ENCODE measurements around the gene PMS2. TPM values are rescaled to one million over a fixed set of nuclear protein-coding genes. Genes with fewer than 3 reads are reported as not detected.
A peak's percentile ranks its signal among the peaks of the same experiment; 100 is the strongest.

The PMS2 gene
- polyA plus RNA-seq, 2 of the 4 experiments (the other 2 are of a cell fraction), result 14.7 to 19.9 TPM

DNA sequence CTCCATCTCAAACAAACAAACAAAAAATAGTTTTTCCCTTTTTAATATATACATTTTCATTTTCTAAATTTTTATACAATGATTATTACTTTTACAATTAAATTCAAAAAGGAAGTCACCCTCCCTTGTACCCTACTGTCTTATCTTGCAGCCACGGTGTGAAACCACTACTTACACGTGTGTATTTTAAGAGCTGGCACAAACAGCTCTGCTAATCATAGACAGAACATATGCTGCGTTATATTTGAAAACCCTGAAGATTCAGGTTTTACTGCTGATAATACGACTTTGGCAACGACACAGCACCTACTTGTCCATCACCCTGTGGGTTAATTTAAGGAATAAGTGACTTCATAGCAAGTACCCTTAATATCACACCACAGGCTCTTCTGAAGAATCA, 23.3 kb upstream of the PMS2 start:
- no peaks in the 10 kb centered on the region for H3K9me3 ChIP-seq
- no peak overlapping the region for H3K4me2 ChIP-seq
- FAIRE-seq (no peak), DNase-seq (ENCODE audit: low read depth in 1 of 2, low spot score in 1 of 2) (no peak), ATAC-seq (no peak)
- WGBS (ENCODE audit: missing lambda C conversion rate), result 91% methylated on average over 5 of the region's 5 CpGs
- H3K27ac ChIP-seq, result no peak overlapping the region
- H3K4me1 ChIP-seq, result no peaks in the 10 kb centered on the region
- TF ChIP-seq HOXA7 (CRISPR knock-in tag; IDR thresholded peaks at IDR 0.05) (no peak), MAFK (IDR thresholded peaks at IDR 0.05; ENCODE audit: partially characterized antibody) (no peak), GATA3 (IDR thresholded peaks at IDR 0.05; ENCODE audit: borderline replicate concordance) (no peak), TP53 (CRISPR knock-in tag; IDR thresholded peaks at IDR 0.05) (no peak)
- TF ChIP-seq, protein P1, sequence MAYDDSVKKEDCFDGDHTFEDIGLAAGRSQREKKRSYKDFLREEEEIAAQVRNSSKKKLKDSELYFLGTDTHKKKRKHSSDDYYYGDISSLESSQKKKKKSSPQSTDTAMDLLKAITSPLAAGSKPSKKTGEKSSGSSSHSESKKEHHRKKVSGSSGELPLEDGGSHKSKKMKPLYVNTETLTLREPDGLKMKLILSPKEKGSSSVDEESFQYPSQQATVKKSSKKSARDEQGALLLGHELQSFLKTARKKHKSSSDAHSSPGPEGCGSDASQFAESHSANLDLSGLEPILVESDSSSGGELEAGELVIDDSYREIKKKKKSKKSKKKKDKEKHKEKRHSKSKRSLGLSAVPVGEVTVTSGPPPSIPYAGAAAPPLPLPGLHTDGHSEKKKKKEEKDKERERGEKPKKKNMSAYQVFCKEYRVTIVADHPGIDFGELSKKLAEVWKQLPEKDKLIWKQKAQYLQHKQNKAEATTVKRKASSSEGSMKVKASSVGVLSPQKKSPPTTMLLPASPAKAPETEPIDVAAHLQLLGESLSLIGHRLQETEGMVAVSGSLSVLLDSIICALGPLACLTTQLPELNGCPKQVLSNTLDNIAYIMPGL (CRISPR knock-in tag; IDR thresholded peaks at IDR 0.05; ENCODE audit: borderline replicate concordance), result no peak
- TF ChIP-seq, protein P2, sequence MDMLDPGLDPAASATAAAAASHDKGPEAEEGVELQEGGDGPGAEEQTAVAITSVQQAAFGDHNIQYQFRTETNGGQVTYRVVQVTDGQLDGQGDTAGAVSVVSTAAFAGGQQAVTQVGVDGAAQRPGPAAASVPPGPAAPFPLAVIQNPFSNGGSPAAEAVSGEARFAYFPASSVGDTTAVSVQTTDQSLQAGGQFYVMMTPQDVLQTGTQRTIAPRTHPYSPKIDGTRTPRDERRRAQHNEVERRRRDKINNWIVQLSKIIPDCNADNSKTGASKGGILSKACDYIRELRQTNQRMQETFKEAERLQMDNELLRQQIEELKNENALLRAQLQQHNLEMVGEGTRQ (IDR thresholded peaks at IDR 0.05), result no peak
- CTCF ChIA-PET, result interaction anchor here (1.2 to 1.7 kb wide), 2 partner anchors 9 to 10 kb away, joined by 3 read pairs; no protein-coding TSS in a partner anchor
- POLR2A ChIA-PET, result no interaction called here
- no peak overlapping the region for H3K4me3 ChIP-seq

DNA sequence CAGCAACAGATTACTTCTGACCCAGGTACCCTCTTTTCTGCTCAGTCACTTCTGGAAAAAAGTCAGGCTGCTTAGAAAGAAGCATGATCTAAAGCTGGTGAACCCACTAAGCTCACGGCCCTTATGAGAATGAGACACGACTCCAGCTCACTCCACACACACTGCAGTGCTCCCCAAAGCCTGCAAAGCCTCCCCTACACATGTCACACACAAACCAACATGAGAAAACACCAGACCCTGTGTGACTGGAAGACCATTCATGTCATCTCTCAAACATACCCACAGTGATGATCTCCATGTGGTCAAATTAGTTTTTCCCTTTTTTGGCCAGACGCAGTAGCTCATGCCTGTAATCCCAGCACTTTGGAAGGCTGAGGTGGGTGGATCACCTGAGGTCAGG, 22.7 kb upstream of the PMS2 start:
- FAIRE-seq (no peak), ATAC-seq (no peak), DNase-seq (ENCODE audit: low read depth in 1 of 2, low spot score in 1 of 2) (no peak)
- 91% methylated on average over 3 of the region's 3 CpGs for WGBS (ENCODE audit: missing lambda C conversion rate)
- H3K4me3 ChIP-seq, result no peak overlapping the region
- CTCF ChIA-PET, result interaction anchor here (1.2 to 1.7 kb wide), 3 partner anchors 9 to 11 kb away, joined by 3 to 4 read pairs (median 3); no protein-coding TSS in a partner anchor
- TF ChIP-seq BHLHE40 (IDR thresholded peaks at IDR 0.05; ENCODE audit: low read depth, low read length), result no peak
- TF ChIP-seq HOXA7 (CRISPR knock-in tag; IDR thresholded peaks at IDR 0.05), result no peak
- POLR2A ChIA-PET, result no interaction called here
- H3K4me2 ChIP-seq, result no peak overlapping the region
- H3K27ac ChIP-seq, result no peak overlapping the region
- H3K4me1 ChIP-seq, result no peaks in the 10 kb centered on the region
- no peaks in the 10 kb centered on the region for H3K9me3 ChIP-seq

DNA sequence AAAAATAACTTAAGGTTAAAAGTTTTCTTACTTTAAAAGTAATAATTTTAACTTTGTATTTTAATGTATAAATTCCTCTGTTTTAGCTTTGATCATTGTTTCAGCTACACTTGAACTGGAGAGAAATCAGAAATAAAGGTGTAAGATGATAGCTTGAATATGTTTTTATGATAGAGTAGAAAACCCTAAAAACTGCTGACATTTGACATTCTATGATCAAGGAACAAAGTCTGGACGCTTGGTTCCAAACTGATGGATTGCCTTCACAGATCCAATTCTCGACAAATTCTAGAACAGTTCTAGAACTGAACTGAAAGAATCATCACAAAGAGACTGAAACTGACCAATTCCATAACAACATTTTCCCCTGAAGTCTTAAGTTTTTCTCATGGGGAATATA, 22.1 kb upstream of the PMS2 start, which contains the start of gene ANKRD61:
TSS of gene ANKRD61 (plus strand) at position 389 of the 400 bp plus-strand sequence. CDS start at position 389, 0 bp downstream.
- Histone ChIP-seq H3K4me1 (no peaks in the 10 kb centered on the region), H3K4me2 (no peak within 1 kb of the TSS), H3K9me3 (no peaks in the 10 kb centered on the region), H3K27ac (no peak within 1 kb of the TSS), H3K4me3 (no peak within 1 kb of the TSS)
- CTCF ChIA-PET, result interaction anchor here (0.6 to 1.2 kb wide), 3 partner anchors 11 to 146 kb away, joined by 3 to 4 read pairs (median 3); no protein-coding TSS in a partner anchor
- no peak for ATAC-seq
- no peak for DNase-seq (ENCODE audit: low read depth in 1 of 2, low spot score in 1 of 2)
- no peak for FAIRE-seq
- no peak for TF ChIP-seq PHF8 (IDR thresholded peaks at IDR 0.05; ENCODE audit: borderline replicate concordance, low read depth)
- peak; percentile 84 for TF ChIP-seq MAFK (IDR thresholded peaks at IDR 0.05; ENCODE audit: partially characterized antibody)
- no peak for TF ChIP-seq GATA3 (IDR thresholded peaks at IDR 0.05; ENCODE audit: borderline replicate concordance)
- WGBS (ENCODE audit: missing lambda C conversion rate), result 89% methylated on average over 2 of the region's 2 CpGs
- POLR2A ChIA-PET, result no interaction called here

DNA sequence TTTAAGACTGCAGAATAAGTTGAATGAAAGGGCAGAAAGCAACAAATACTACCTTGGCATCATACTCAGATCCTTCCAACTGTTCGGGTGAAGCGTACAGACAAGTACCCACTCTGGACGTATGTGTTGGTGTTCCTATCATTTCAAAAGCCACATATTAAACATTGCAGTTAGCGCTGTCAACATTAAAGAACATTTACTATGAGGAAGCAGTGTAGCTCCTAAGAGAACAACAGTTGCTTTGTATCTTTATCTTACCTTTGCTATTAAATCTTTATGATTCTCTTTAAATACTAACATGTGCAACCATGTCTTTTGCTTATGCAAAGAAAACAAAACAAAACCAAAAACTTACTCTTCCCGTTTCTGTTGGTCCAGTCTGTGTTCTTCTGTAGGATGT, 19.7 kb upstream of the PMS2 start:
- 88% methylated on average over 5 of the region's 5 CpGs for WGBS (ENCODE audit: missing lambda C conversion rate)
- no peak for FAIRE-seq
- H3K4me1 ChIP-seq, result no peaks in the 10 kb centered on the region
- no peak for TF ChIP-seq PHF8 (IDR thresholded peaks at IDR 0.05; ENCODE audit: borderline replicate concordance, low read depth)
- no peak for TF ChIP-seq RNF2 (IDR thresholded peaks at IDR 0.05; ENCODE audit: borderline replicate concordance, low read depth)
- TF ChIP-seq MAFK (IDR thresholded peaks at IDR 0.05; ENCODE audit: partially characterized antibody), result no peak
- TF ChIP-seq HEYL (CRISPR knock-in tag; IDR thresholded peaks at IDR 0.05), result no peak
- TF ChIP-seq NR3C1 (IDR thresholded peaks at IDR 0.05), result no peak
- no peak for TF ChIP-seq EHMT2 (IDR thresholded peaks at IDR 0.05; ENCODE audit: low read depth)
- TF ChIP-seq RCOR1 (IDR thresholded peaks at IDR 0.05; ENCODE audit: low read depth, low read length), result no peak
- CTCF ChIA-PET, result no interaction called here
- no peak overlapping the region for H3K27ac ChIP-seq
- H3K4me2 ChIP-seq, result no peak overlapping the region
- POLR2A ChIA-PET, result no interaction called here
- H3K9me3 ChIP-seq, result no peaks in the 10 kb centered on the region
- H3K4me3 ChIP-seq, result no peak overlapping the region
- no peak for DNase-seq (ENCODE audit: low read depth in 1 of 2, low spot score in 1 of 2)
- ATAC-seq, result no peak

Data from A549 (cell line).